NCI-H1930 (cell line): ENCODE measurements around the gene EXD3.
A peak's percentile ranks its signal among the peaks of the same experiment; 100 is the strongest.

Source experiments
- DNase-seq, 2 experiments: peaks; one replicate each; lab custom pipeline; 2025; lab: John Stamatoyannopoulos, UW

Gene EXD3

DNA sequence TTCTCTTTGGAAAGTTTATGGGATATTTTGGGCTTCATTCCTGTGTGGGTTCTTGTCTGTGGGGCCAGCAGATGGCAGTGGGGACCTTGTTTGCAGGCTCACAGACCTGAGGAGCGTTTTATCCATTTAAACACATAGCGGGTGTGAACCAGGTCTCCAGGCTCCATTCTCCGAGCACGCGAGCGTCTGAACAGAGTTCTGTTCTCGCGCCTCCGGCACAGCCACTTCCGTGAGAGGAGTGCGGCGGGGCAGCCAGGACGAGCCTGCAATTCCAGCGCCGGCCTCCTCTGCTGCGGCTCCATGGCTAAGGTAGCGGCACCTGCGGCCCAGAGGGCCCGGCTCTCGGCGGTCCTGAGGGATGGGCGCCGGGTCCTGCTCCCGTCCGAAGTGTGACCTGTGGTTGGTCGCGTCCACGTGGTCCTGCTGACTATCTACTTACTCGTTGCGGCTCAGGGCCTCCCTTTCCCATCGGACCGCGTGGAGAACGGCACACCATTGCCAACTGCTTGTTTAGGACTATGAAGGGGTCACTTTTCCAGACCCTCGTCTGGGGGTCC, 128.2 kb downstream of the EXD3 start:
- DNase-seq, result no peak

DNA sequence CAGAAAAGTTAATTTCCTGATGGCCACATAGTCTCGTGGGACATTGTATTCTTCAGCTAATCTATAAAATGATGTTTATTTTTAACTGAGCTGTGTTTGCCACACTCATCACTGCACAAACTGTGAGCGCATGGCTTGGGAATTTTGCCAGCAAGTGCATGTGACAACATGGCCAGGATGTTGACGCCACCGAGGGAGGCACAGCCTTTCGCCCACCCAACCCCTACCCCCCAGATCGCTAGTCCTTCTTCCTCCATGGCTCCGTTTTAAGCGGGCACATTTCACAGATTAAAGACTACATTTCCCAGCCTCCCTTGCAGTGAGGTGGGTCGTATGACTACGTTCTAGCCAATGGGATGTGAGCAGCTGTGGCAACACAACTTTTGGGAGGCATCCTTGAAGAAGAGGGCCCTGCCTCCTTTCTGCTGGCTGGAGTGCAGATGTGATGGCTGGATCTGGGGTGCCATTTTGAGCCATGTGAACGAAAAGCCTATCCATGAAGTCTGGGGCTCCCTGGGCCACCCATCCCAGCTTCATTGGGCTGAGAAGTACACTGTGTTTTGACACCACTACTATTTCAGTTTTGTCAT, 128.8 kb downstream of the EXD3 start:
- no peak for DNase-seq

DNA sequence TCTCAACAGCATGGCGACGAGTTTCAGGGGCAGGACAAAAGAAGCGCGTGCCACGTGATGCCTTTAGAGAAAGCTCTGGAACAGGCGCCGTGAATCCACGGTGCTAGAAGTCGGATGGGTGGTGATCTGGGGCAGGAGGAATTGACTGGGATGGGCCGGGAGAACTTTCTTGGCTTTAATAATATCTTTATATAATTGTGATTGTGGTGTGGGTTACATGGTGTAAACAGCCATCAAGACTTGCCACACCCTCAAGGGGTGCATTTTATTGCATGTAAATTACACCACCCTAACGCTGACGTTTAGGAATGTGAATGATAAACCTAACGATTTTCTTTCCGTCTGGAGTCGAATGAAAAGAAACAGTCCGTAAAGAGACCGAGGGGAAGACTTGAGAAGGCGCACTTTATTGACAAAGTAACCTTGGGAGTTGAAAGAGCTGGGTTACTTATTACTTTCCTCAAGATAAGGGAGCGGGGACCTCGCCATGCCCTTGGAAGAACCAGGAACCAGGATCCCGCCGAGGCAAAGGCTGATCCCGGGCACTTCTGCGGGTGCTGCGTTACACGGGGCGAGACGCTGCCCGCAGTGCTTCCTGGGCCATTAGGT, 129.4 kb downstream of the EXD3 start:
- DNase-seq, result no peak

DNA sequence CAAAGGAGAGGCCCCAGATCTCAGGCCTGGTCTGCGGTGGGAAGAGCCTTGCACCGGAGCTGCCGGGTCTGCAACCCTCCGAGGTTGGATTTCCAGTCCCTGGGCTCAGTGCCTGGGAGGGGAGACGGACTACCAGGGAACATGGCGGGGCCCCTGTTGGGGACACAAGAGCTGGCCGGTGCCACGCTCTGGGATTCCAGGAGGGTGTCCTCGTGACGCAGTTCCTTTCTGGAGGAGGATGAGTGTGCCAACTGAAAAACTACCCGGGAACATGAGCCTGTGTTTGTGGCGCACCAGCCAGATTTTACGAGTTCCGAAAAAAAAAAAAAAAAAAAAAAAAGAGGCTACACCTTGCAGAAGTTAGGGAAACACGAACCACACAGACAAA, 129.9 kb downstream of the EXD3 start:
- DNase-seq, result no peak

DNA sequence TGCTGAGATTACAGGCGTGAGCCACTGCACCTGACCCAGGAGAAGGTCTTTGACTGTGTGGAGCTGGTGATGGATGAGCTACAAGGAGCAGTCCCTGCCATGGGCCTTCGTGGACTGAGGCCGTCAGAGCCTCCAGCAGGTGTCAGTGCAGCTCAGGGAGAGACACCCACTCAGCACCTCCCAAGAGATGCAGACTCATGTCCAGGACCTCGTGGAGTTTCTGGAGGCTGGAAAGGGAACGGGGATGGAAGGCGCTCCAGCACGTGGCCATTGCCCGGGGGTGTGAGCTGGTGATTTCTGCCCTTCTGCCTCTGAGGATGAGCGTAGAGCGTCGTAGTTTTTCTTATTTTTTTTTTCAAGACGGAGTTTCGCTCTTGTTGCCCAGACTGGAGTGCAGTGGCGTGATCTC, 136.0 kb downstream of the EXD3 start:
- peak; percentile 63 to 65 for DNase-seq

DNA sequence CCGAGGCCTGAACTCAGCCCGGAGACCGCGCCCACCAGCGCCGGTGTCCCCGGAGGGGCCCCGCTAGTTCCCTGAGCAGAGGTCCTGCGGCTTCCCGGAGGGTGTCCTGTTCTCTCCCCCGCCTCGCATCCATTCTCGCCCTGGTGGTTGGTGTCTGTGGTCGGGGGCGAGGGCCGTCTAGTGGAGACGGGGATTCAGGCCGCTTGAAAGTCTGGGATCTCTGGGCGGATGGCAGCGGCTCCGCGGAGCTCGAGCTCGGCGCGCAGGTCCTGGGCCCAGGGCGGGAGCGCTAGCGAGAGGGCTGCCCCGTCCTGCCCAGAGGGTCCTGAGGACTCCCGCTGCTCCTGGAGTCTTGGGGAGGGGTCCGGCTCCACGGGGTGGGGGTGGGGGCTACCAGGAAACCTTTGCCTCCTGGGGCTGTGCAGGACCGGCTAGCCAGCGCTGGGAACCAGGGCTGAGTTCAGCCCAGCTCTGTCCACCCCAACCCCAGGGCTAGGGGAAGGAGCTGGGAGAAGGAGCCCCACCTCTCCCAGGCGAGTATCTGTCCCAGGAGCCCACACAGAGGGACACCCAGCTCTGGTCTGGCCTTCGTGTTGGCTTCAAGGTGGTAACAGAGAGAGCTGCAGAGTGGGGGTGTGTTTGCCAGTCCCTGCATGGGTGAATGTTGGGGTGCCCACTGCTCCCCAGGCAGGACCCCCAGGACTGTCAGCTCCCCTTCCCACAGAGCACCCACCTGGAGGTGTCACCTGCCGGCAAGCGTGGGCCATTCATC, 141.4 kb downstream of the EXD3 start:
- DNase-seq, result no peak

DNA sequence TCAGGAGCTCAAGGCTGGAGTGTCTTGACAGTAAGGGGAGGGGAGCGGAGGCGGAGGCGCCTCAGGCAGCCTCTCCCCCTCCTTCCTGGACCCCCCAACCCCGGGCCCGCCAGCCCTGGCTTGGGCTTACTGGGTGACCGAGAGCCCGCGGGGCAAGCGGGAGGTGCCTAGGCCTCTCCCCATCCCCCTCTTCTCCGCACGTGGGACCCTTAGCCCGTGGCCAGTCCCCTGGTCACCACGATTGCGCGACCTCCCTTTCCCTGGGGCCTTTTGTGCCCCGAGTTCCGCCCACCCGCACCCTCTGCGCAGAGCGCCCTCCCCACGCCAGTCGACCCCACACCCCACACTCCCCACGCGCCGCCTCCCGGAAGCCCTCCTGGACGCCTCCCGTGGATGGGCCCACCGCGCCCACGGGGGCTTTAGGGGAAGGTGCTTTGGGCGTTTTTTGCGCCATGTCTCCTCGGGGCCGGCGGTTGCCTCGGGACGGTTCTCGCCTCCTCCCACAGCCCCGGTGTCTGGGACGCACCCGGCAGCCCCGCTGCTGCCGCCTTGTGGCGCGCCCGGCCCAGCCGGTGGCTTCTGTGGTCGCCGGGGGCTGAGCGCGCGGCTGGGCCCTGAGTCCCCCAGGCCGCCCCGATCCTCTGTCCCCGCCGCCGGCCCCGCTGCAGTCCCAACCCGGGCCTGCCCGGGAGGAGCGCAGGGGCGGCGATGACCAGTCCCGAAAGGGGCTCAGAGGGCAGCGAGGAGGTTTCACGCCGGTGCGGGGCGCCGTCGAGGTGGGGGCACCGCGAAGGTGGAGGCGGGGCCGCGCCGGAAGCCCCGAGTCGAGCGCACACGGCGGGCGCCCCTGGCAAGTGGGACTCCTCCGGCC, 142.3 kb downstream of the EXD3 start:
- peak in 1 of 2 experiments; percentile 27 for DNase-seq

DNA sequence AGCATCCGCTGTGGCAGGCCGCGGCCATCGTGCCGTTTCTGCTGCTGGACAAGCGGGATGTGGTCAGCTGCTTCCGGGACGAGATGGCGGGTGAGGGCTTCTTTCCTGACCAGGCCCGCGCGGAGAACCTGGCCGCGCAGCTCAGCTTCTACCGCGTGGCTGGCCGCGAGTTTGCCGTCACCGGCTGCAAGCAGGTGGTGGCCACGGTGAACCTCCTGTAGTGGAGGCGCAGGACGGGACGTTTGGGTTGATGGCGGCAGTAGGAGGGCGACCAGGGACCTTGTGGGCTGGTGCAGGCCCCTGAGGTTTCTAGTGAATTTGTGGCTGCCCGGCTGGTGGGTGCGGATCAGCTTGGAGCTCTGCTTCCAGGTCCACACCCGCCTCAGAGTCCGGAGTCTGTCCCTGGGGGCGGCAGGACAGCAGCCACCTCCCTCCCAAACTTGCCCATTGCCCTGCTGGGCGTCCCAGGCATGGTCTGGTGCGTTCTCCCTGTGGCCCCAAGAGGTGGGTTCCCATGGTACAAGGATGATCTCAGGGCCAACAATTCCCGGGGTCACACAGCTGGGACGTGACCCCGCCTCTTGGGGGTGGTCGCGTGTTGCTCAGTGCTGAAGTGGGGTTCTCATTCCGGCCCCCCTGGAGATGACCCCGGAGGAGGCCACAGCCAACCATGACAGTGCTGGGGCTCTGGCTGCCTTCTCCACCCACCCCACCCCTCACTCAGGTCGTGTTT, 143.1 kb downstream of the EXD3 start:
- DNase-seq, result no peak

DNA sequence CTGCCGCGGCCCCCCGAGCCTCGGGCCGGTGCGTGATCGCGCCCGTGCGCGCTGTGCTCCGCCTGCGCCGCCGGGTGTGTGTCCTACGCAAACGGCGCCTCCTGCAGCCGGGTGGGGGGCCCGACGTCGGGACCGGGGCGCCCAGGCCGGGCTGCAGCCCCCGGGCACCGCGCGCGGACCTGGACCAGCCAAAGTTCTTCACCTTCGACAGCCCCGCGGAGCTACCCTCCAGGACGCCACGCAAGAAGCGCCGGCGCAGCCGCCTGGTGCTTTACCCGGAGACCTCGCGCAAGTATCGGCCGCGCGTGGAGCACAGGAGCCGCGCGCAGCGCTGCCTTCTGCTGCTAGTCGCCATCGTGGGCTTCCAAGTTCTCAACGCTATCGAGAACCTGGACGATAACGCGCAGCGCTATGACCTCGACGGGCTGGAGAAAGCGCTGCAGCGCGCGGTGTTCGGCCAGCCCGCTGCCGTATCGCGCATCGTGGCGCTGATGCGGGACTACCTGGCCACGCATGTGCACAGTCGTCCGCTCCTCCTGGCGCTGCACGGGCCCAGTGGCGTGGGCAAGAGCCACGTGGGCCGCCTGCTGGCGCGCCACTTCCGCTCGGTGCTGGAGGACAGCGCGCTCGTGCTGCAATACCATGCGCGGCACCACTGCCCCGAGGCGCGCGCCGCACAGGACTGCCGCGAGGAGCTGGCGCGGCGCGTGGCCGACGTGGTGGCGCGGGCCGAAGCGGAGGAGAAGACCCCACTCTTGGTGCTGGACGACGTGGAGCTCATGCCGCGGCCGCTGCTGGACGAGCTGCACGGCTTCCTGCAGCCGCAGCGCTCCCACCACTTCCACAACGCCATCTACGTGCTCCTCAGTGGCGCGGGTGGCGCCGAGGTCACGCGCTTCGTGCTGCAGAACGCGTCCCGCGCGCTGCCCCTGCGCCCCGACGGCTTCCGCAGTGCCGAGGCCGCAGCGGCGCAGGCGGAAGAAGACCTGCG, 143.9 kb downstream of the EXD3 start:
- DNase-seq, result no peak

DNA sequence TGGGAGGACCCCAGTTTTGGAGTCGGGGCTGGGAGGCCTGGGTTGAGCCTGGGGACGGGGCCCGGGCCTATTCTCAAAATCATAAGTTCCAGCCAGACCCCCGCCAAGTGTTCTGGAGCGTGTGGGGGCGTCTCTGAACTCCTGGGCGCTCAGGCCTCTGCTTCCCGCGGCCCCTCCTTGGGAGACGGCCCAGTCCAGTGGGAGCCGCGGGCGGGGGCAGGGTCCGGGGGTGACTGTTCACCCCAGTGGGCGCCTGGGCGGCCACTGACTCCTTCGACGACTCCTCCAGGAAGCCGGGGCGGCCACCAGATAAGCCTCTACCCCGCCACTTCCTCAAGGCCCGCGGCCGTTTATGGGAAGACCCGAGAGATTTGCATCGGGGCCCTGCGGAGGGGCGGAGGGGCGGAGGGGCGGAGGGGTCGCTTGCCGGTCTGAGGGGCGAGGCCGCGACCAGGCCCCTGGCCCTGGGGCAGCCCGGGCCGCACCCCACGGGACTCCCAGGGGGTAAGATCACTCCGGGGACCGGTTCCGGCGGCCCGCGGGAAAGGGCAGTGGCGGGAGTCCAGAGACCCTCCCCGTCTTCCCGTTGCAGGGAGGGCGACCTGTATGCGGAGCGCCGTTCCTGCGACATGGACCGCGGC, 144.8 kb downstream of the EXD3 start:
- DNase-seq, result no peak

DNA sequence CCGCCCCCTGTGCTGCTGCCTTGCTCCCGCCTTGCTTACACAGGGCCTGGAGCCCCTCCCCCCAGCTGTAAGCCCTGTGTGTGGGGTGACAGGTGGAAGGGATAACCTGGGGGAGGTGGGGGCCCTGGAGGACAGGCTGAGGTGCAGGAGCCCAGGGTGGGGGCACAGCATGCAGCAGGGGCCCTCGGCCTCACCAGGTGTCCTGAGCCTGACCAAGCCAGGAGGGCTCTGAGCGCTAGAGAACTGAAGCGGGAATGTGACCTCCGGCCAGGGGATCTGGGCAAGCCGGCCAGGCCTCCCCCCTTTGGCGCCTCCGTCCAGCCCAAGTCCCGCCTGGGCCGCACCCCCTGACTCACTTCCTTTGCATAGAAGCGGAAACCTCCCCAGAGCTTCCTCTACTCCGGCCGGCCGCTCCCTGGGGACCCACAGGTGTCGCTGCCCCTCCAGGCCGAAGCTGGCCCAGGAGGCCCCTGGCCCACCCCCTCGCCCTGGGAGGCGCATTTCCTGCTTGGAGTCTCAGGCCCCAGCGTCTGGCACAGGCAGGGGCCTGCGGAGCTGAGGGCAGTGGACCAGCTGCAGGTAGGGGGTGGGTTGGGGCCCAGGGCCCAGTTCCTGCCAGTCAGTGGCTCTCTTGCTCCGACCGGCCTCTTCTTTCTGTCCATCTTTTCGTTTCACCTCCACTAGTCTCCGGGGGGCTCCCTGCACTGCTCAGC, 145.5 kb downstream of the EXD3 start, which contains the start of gene TOR4A:
Gene TOR4A, plus strand, starts transcription at position 398 of the 713 bp plus-strand sequence. CDS start 964 bp downstream, outside the sequence.
- no peak for DNase-seq

DNA sequence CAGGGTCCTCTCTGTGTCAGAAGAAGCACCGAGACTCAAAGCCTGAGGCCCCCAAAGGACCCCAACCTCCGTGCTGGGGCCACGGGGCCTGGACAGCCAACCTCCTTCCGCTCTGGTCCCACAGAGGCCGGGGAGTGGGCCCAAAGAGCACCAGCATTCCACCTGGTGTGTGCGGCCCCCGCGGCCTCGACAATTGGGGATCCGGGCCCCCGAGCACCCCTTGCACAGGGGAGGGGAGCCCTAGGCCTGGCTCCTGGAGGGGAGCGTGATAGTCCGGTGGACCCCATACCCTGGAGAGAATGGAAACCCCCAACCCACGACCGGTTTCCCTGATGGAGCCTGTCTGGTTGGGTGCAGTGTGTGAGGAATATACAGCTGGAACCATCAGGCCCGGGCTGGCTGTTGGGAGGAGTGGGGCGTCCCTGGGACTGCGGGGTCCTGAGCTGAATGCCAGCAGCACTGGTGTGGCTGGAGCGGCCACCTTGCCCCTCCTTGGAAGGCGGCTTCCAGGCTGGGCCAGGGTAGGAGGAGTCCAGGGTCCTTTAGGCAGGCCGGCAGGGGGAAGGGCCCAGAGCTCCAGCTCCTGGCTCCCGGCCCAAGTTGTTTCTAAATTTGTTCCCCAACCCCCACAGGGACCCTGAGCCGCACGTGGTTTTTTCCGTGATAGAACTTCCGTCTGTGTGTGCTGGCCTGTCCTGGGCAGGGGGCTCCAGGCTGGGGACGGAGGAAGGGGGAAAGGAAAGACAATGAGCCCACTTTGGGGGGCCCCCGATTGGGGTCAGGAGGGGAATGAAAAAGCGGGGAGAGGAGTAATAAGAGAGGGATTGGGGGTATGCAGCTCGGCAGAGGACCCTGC, 146.3 kb downstream of the EXD3 start:
- DNase-seq, result no peak

DNA sequence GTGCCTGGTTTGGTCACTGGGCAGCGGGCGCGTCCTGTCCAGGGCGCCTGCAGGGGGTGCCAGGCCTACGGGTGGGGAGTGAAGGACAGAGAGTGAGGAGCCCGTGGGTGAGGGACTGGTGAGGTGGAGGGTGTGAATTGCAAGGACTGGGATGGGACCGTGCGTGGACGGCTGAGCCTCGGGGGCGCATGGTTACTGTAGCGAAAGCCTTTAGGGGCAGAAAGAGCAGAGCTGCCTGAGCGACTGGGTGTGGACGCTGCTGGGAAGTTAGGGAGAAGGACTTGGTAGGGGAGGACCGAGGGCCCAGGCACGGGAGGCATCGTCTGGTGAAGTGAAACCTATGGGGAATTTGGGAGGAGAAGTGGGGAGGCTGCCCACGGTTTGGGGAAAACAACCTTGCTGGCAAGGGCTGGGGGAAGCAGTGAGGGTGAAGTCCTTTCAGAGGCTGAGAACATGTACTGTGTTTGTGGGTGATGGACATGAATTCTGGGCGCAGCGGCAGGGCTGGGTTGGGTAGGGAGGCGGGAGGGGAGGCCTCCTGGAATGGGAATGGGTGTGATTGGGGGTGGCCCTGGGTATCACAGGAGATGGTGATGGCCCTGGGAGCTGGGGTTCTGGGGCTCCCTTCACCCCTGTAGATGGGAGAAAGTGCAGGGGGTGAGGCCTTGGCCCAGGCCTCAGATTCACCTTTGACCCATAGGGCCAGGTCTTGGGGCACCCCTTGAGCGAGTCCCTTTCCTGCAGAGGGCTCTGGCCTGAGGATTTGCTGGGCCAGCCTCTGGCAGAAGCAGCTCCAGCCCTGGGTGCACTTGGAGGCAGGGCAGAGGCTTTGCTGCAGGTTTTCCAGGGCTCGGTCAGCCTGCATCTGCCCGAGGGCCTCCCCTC, 147.1 kb downstream of the EXD3 start:
- DNase-seq, result no peak

DNA sequence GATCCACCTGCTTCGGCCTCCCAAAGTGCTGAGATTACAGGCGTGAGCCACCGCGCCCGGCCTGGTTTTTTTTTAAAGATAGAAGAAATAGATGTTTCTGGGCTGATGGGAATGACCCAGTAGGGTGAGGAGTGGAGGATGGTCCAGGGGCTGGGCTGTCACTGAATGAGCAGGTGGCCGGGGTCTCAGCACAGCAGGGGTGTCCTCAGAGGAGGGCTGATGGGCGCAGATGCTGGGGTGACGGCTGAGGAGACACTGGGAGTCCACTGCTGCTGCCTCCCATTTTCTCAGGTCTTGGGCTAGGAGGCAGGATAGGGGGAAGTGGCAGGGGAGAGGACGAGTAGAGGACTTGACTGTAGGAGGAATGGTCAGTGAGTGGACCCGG, 147.8 kb downstream of the EXD3 start:
- no peak for DNase-seq

DNA sequence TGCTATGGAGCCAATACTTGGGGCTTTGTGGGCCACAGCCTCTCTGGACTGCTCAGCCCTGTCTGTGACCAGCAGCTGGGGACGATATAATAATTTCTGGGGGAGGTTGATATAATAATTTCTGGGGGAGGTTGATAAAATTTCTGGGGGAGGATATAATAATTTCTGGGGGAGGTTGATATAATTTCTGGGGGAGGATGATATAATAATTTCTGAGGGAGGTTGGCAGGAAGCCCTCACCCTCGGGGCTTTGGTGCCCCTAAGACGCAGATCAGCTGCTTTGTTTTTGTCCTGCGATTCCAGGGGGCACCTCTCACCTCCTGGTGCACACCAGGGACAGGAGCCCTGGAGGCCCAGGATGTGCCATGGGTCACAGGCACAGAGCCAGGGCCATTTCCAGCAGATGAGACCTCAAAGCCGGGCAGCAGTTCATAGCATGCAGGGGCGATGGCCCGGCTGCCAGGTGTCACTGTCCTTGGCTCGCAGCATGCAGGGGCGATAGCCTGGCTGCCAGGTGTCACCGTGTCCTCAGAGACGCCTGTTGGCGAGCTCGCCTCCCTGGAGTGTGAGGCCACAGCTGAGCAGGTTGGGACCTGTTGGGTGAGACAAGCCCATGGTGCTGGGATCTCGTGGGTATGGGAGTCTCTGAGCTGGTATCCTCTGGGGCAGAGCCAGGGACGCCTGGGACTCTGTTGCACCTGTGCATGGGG, 149.2 kb downstream of the EXD3 start:
- DNase-seq, result no peak

DNA sequence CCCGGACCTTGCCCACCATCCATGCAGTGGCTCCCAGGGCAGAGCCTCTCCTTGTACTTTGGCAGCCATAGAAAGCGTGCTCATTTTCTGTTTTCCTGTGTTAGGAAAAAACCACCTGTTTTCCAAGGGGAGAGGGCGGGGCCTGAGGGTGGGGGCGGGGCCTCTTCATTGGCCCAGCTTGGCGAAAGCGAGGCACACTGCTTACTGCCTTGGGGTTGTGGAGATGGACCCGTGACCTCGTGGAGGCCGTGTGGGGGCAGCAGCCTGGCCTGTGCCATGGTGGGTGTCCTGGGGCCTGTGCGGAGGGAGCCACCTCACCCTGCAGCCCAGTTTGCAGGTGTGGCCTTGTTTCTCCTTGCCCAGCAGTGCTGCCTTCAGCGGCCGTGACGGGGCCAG, 149.9 kb downstream of the EXD3 start:
- DNase-seq, result no peak
